NCI-H524 treated with DMSO at 0.1 percent for 48 hours (cell line): Measurements from ENCODE around the gene SPOCK1.

ENCODE experiments used
- DNase-seq: peaks from one replicate; lab custom pipeline; 2025; lab: John Stamatoyannopoulos, UW

SPOCK1 gene

GRCh38 chr5:137292461-137293027, 206.6 kb downstream of the SPOCK1 start:
- no peak for DNase-seq

DNA sequence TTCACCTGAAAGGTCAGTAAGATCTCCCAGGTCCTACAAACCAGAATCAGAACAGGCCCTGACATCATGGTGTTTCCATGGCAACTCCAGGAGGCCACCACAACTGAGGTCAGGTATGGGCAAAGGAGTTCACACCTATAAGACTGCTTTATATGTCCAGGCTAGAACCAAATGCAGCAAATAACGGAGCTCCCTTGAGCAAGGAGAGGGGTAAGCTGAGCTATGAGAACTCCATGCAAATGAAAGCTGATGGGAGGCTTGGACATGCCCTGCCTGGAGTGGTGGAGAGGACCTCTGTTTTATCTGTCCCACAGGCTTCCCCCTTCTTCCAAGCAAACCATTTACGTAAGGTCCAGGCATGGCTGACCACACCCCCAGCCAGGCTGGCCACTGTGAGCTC, 207.7 kb downstream of the SPOCK1 start:
- no peak for DNase-seq

DNA sequence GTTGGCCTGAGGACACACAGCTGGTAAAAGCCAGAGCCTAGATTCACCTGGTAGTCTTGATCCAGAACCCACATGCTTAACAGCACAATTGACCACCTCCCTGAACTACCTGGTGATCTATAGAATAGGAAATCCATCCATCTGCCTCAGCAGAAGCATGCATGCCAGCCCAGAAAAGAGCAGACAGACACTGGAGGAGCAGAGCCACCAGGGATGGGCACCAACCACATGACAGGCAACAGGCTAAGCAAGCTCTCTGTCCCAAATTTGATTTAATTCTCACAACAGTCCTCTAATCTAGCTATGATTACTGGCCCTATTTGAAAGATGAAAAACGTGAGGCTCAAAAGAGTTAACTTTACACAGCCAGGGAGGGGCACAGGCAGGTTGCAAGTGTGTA, 208.1 kb downstream of the SPOCK1 start:
- no peak for DNase-seq

GRCh38 chr5:137290373-137290772, 208.8 kb downstream of the SPOCK1 start:
- DNase-seq, result no peak

GRCh38 chr5:137289856-137290255, 209.3 kb downstream of the SPOCK1 start:
- no peak for DNase-seq

- no peak for DNase-seq
Measured at GRCh38 chr5:137287569-137287968, 211.6 kb downstream of the SPOCK1 start.

- DNase-seq, result no peak
Measured at GRCh38 chr5:137286025-137286610, 213.0 kb downstream of the SPOCK1 start.

GRCh38 chr5:137283801-137284200, 215.3 kb downstream of the SPOCK1 start:
- no peak for DNase-seq

GRCh38 chr5:137282216-137282615, 216.9 kb downstream of the SPOCK1 start:
- no peak for DNase-seq

- no peak for DNase-seq
Measured at GRCh38 chr5:137281201-137281600, 217.9 kb downstream of the SPOCK1 start.

- DNase-seq, result no peak
Measured at GRCh38 chr5:137280656-137281055, 218.5 kb downstream of the SPOCK1 start.

DNA sequence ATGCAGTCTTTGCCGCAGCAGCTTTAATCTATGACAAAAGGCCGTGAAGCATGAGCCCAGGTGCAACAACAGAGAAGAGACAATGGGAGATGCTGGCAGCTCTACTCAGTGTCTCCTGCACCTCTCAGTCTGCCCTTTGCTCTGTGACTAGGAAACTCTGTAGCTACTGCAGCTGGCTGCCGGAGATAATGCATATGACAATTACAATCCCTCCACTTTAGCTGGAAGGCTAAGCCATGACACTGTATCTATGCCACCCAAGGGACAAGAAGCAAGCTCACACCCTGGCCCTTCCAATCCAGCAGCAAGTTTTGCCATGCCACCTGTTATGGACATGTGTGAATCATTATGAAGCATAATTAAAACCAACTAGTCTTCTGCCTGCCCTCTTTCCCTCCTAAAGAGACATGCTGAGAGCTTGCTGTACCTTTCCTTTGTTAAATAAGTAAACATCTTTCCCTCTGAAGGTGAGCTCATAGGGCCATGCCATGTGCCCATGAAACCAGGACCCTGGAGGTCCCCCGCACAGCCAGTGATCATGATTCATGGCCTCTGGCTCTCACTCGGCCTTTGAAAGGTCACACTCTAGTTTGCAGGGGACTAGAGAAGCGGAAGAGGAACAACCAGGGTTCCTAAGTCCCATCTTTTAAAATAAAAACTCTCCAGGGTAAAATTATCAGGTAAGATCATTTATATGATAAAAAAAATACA, 219.4 kb downstream of the SPOCK1 start:
- no peak for DNase-seq

DNA sequence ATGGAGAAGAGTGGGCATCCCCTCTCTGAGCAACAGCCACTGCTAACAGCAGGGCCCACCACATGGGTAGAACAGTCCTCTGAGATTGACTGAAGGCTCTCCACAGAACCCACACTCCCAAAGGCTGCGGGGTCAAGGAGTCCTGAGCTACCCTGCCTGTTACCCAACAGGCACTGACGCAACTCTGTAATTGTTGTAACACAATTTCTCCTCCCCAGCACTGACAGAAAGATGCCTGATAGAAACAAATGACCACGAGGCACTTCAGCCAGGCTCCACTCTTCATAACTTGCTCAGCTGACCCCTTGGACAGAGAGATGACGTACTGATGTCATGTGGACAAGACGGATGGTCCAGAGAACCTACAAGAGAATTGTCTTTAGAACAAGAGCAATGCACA, 220.7 kb downstream of the SPOCK1 start:
- no peak for DNase-seq

- no peak for DNase-seq
Measured at GRCh38 chr5:137275083-137275482, 224.0 kb downstream of the SPOCK1 start.

- DNase-seq, result no peak
Measured at GRCh38 chr5:137273511-137273910, 225.6 kb downstream of the SPOCK1 start.

DNA sequence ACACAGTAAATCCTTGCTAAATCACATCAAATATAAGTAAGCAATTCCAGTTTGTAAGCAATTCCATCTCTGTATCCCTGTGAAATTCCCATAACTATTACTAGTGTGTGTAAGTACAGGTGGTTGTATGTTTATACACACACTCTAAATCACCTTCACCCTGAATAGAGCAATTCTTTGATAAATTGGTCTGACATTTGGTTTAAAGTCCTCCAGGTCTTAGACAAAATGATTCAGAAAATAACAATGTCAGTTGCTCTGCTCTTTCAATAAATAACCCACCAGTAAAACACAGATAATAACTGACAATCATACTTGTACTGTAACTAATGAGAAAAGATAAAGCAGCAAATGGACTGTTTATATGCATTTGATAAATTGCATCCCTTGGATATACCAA, 226.3 kb downstream of the SPOCK1 start:
- no peak for DNase-seq

GRCh38 chr5:137269946-137270345, 229.2 kb downstream of the SPOCK1 start:
- no peak for DNase-seq

DNA sequence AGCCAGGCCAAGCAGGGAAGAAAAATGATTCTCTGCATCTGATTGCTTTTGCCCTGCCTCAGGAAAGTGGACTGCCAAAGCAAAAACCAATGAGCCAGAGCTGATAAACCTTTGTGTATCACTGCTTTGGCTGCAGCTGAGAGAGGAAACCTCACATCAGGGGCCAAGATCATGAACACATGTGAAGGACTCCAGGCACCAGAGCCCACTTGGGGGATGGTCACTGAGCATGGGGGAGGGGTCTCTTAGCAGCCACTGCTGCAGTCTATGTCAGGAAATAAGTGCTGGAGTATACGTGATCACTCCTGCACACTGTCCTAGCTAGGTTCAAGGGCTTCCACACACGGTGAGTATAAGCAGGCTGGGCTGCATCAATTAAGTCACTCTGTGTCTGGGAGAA, 229.9 kb downstream of the SPOCK1 start:
- DNase-seq, result no peak

- no peak for DNase-seq
Measured at GRCh38 chr5:137268646-137269045, 230.5 kb downstream of the SPOCK1 start.

DNA sequence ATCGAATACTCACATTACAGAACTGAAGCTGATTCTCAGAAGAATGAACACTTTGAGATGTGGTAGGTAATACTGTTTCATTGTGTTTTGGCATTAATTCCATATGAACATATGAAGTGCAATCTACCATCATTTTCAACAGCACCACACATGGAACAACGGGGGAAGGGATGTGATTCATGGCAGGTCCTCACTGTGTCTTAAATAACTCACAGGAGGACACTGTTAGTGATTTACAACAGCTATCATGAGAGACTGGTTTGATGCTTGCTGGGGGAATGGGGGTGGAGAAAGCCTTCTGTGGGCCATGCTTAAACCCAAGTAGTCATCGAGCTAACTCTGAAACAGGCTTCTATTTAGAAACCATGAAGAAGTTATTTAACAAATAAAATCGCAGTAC, 232.9 kb downstream of the SPOCK1 start:
- no peak for DNase-seq

DNA sequence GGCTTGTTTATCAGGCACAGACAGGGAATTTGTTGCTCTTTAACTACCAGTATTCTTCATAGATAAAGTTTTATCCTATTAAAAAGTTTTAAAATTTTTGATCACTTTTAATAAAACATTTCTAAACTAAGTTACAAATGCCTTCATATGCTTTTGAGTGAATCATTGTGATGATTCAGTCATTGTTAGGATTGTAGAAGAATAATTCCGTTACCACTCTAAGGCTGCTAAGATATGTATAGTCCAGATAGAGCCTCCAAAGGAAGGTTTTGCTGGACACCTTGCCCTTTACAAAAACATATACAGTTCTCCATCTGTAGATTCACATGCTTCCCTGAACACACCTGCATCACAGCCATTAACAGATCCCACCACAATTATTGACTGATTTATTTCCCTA, 233.7 kb downstream of the SPOCK1 start:
- DNase-seq, result no peak

DNA sequence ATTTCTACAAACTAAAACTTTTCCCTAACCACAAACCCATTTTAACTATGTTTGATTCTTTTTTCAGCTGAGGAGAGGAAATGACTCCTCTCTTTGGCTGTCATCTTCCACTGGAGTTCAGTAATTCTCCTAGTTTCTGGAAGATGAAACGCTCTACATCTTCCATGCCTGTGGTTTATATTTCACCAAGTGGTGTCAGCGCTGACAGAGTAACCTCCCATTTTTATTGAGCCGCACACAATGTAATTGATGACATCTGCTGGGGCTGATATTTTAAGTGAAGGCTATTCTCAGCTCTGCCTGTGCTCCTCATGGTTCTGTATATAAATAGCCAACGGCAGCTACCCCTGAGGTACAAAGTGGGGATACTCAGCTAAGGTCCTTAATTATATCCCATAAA, 234.6 kb downstream of the SPOCK1 start:
- no peak for DNase-seq

GRCh38 chr5:137264041-137264440, 235.1 kb downstream of the SPOCK1 start:
- DNase-seq, result no peak
